ENCODE measurements around the gene RPRD1A. TPM values are rescaled to one million over a fixed set of nuclear protein-coding genes. Genes with fewer than 3 reads are reported as not detected.
A peak's percentile ranks its signal among the peaks of the same experiment; 100 is the strongest.
"Not testable (repeated sequence)": the region's sequence is repeated elsewhere in the genome, so short reads cannot be mapped to it uniquely, and the experiment has no call there.

RPRD1A gene
- total RNA-seq, 1 donor from 2014 or later, result 52.4 TPM

DNA sequence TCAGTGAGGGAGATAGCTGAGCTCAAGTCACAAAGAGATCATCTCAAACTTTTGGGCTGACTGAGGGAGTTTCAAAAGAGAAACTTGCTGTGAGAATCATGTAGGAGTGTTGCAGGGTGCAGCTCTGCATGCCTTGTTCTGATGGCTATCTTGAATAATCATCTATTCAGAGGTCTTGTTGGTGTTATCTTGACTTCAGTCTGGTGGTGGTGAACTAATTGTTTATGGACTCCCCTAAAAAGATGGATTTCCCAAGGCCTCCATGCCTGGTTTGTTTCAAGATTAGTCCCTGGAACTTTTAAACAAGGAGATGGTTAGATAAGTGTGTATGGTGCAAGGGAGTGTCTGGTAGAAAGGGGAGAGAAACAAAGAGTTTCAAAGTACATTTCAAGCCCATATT is 32.0 kb upstream of the RPRD1A start:
- no peaks in the 10 kb centered on the region for H3K36me3 Mint-ChIP-seq
- no peak overlapping the region for H3K4me3 Mint-ChIP-seq
- H3K27ac Mint-ChIP-seq, result no peak overlapping the region
- TF ChIP-seq, protein P1, sequence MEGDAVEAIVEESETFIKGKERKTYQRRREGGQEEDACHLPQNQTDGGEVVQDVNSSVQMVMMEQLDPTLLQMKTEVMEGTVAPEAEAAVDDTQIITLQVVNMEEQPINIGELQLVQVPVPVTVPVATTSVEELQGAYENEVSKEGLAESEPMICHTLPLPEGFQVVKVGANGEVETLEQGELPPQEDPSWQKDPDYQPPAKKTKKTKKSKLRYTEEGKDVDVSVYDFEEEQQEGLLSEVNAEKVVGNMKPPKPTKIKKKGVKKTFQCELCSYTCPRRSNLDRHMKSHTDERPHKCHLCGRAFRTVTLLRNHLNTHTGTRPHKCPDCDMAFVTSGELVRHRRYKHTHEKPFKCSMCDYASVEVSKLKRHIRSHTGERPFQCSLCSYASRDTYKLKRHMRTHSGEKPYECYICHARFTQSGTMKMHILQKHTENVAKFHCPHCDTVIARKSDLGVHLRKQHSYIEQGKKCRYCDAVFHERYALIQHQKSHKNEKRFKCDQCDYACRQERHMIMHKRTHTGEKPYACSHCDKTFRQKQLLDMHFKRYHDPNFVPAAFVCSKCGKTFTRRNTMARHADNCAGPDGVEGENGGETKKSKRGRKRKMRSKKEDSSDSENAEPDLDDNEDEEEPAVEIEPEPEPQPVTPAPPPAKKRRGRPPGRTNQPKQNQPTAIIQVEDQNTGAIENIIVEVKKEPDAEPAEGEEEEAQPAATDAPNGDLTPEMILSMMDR (conservative IDR thresholded peaks at IDR 0.05), result no peak
- peaks cover 14% of the 10 kb centered on the region for H3K9me3 Mint-ChIP-seq
- no peaks in the 10 kb centered on the region for H3K27me3 Mint-ChIP-seq
- no peaks in the 10 kb centered on the region for H3K4me1 Mint-ChIP-seq (ENCODE audit: unreplicated experiment)
- no peak for DNase-seq (ENCODE audit: extremely low spot score, unreplicated experiment)

DNA sequence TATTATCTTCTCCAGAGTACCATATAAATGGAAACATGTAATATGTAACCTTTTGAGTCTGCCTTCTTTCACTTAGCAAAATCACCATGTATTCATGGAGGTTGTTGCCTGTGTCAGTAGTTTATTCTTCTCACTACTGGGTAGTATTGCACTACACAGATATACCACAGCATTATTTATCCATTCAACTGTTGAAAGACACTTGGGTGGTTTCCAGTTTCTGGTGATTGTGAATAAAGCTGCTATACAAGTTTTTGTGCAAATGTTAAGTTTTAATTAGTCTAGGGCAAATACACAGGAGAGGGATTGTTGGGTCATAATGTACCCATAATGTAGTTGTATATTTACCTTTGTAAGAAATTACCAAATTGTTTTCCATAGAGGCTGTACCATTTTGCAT is 29.6 kb upstream of the RPRD1A start:
- TF ChIP-seq, protein P1 (conservative IDR thresholded peaks at IDR 0.05), result no peak
- Mint-ChIP-seq H3K4me3 (no peak overlapping the region), H3K9me3 (no peaks in the 10 kb centered on the region), H3K27me3 (no peaks in the 10 kb centered on the region), H3K36me3 (no peaks in the 10 kb centered on the region), H3K27ac (no peak overlapping the region), H3K4me1 (ENCODE audit: unreplicated experiment) (no peaks in the 10 kb centered on the region)
- no peak for DNase-seq (ENCODE audit: extremely low spot score, unreplicated experiment)

DNA sequence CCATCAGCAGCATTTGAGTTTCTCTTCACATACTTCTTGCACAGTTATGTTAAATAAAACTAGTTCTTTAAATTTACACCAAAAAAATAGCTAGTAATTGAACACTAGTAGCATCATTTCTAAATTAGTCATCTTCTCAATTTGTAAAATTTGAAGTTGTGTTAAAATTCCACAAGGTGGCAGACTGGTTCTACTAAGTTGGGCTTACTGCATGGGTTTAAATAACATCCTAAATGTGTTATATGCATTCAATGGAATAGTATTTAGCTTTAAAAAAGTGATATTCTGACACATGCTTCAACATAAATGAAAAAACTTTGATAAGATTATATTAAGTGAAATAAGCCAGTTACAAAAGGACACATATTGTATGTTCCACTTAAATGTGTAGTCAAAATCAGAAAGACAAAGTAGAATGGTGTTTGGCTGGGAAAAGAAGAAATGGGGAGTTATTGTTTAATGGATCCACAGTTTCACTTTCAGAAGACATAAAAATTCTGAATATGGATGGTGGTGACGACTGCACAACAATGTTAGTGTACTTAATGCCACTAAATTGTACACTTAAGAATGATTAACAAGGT is 28.7 kb upstream of the RPRD1A start:
- Mint-ChIP-seq H3K36me3 (no peaks in the 10 kb centered on the region), H3K9me3 (no peaks in the 10 kb centered on the region), H3K4me1 (ENCODE audit: unreplicated experiment) (no peaks in the 10 kb centered on the region), H3K27me3 (no peaks in the 10 kb centered on the region), H3K27ac (no peak overlapping the region), H3K4me3 (no peak overlapping the region)
- no peak for DNase-seq (ENCODE audit: extremely low spot score, unreplicated experiment)
- TF ChIP-seq, protein P1 (conservative IDR thresholded peaks at IDR 0.05), result peak; percentile 84

DNA sequence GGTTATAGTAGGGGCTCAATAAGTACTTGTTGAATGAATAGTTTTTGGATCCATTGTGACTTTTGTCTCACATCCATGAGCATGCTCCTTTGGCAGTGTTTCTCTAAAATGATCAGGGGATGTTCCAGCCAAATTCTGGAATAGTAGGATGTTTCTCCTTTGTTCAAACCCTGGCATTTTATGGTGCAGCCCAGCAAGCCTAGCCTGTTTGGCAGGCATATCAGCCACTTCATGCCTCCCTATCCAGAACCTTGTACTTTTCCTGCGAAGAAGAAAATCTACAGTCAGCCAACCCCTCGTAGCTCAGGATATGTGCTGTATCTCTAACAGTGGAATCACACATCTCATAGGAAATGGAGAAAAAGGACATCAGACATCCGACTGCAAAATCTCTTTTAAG is 27.1 kb upstream of the RPRD1A start:
- no peaks in the 10 kb centered on the region for H3K4me1 Mint-ChIP-seq (ENCODE audit: unreplicated experiment)
- H3K9me3 Mint-ChIP-seq, result no peaks in the 10 kb centered on the region
- H3K4me3 Mint-ChIP-seq, result no peak overlapping the region
- DNase-seq (ENCODE audit: extremely low spot score, unreplicated experiment), result no peak
- no peaks in the 10 kb centered on the region for H3K27me3 Mint-ChIP-seq
- H3K27ac Mint-ChIP-seq, result no peak overlapping the region
- TF ChIP-seq, protein P1 (conservative IDR thresholded peaks at IDR 0.05), result no peak
- H3K36me3 Mint-ChIP-seq, result no peaks in the 10 kb centered on the region

DNA sequence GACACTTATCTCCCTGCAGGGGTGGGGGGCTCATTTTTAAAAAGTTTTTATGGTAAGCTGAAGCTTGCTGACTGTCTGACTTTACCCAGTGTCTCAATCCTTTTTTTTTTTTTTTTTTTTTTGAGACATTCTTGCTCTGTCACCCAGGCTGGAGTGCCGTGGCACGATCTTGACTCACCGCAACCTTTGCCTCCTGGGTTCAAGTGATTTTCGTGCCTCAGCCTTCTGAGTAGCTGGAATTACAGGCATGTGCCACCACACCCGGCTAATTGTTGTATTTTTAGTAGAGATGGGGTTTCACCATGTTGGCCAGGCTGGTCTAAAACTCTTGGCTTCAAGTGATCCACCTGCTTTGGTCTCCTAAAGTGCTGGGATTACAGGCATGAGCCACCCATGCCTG is 24.8 kb upstream of the RPRD1A start:
- H3K27me3 Mint-ChIP-seq; H3K4me1 Mint-ChIP-seq (ENCODE audit: unreplicated experiment); H3K36me3 Mint-ChIP-seq; DNase-seq (ENCODE audit: extremely low spot score, unreplicated experiment); H3K27ac Mint-ChIP-seq; H3K9me3 Mint-ChIP-seq; H3K4me3 Mint-ChIP-seq: not testable (repeated sequence)

DNA sequence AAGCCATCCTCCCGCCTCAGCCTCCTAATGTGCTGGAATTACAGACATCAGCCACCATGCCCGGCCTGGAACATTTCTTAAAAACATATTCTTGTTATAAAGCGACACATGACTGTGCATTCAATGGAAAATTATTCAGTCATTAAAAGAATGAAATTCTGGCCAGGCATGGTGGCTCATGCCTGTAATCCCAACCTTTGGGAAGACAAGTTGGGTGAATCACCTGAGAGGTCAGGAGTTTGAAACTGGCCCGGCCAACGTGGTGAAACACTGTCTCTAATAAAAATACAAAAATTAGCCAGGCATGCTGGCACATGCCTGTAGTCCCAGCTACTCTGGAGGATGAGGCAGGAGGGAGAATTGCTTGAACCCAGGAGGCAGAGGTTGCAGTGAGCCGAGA is 21.6 kb upstream of the RPRD1A start:
- TF ChIP-seq, protein P1 (conservative IDR thresholded peaks at IDR 0.05), result no peak
- no peaks in the 10 kb centered on the region for H3K9me3 Mint-ChIP-seq
- H3K36me3 Mint-ChIP-seq, result no peaks in the 10 kb centered on the region
- no peak for DNase-seq (ENCODE audit: extremely low spot score, unreplicated experiment)
- H3K4me1 Mint-ChIP-seq (ENCODE audit: unreplicated experiment), result no peaks in the 10 kb centered on the region
- no peak overlapping the region for H3K27ac Mint-ChIP-seq
- no peak overlapping the region for H3K4me3 Mint-ChIP-seq
- H3K27me3 Mint-ChIP-seq, result no peaks in the 10 kb centered on the region
